Measurements from ENCODE around the gene TANGO6.
A peak's percentile ranks its signal among the peaks of the same experiment; 100 is the strongest.
"Not testable (repeated sequence)": the region's sequence is repeated elsewhere in the genome, so short reads cannot be mapped to it uniquely, and the experiment has no call there.

The TANGO6 gene

DNA sequence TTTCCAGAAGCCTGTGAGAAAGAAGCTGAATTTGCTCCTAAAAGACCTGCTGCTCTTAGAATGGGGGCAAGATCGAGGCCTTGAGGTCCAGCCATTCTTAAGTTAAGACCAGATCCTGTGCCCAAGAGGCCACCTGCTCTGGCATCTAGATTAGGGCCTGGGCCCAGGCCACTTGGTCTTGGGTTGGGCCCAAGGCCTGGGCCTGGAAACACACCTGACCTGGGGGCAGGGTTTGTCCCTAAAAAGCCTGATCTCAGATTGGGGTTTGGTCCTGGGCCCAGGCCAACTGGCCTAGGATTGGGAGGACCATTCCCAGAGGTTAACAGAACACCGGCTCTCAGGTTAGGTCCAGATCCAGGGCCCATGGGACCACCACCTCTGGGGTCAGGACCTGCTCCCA, 276.2 kb downstream of the TANGO6 start:
- Histone ChIP-seq H3K4me3 (ENCODE audit: low read depth in 1 of 2, low read length in 1 of 2) (no peak overlapping the region), H3K27me3 (no peaks in the 10 kb centered on the region), H3K27ac (no peak overlapping the region), H3K9me3 (no peaks in the 10 kb centered on the region), H3K36me3 (peaks cover 63% of the 10 kb centered on the region), H3K4me1 (ENCODE audit: control insufficient read depth in 1 of 2, insufficient read depth in 1 of 2, low read depth in 1 of 2, low read length in 1 of 2) (no peaks in the 10 kb centered on the region)
- TF ChIP-seq, protein P1, sequence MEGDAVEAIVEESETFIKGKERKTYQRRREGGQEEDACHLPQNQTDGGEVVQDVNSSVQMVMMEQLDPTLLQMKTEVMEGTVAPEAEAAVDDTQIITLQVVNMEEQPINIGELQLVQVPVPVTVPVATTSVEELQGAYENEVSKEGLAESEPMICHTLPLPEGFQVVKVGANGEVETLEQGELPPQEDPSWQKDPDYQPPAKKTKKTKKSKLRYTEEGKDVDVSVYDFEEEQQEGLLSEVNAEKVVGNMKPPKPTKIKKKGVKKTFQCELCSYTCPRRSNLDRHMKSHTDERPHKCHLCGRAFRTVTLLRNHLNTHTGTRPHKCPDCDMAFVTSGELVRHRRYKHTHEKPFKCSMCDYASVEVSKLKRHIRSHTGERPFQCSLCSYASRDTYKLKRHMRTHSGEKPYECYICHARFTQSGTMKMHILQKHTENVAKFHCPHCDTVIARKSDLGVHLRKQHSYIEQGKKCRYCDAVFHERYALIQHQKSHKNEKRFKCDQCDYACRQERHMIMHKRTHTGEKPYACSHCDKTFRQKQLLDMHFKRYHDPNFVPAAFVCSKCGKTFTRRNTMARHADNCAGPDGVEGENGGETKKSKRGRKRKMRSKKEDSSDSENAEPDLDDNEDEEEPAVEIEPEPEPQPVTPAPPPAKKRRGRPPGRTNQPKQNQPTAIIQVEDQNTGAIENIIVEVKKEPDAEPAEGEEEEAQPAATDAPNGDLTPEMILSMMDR (IDR thresholded peaks at IDR 0.05), result no peak

DNA sequence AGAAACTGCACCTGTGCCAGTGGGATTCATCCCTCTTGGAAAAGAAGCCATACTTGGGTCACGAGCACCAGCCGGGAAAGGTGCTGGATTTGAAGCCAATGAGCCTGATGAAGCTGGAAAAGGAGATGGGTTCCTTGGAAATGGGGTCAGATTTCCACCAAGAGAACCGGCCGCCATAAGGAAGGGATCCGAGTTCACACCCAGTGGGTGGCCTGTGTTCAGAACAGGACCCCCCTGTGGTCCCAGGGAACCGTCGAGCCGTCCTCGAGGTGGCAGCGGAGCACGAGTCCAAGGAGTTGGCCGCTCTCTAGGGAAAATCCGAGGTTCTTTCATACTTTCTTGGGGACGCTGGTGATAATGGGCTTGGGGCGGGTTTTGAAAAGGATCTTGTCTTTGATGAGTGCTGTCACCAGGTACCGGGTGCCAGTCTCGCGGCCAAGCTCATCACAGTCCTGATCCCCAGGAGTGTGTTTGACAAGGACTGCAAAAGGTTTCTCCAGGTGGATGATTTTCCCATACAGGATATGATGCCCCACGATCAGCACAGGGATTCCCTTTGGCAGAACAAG, 276.8 kb downstream of the TANGO6 start:
- no peaks in the 10 kb centered on the region for H3K4me1 ChIP-seq (ENCODE audit: control insufficient read depth in 1 of 2, insufficient read depth in 1 of 2, low read depth in 1 of 2, low read length in 1 of 2)
- peaks cover 56% of the 10 kb centered on the region for H3K36me3 ChIP-seq
- H3K27ac ChIP-seq, result no peak overlapping the region
- H3K4me3 ChIP-seq (ENCODE audit: low read depth in 1 of 2, low read length in 1 of 2), result no peak overlapping the region
- no peaks in the 10 kb centered on the region for H3K9me3 ChIP-seq
- TF ChIP-seq, protein P1 (IDR thresholded peaks at IDR 0.05), result no peak
- H3K27me3 ChIP-seq, result no peaks in the 10 kb centered on the region

- Histone ChIP-seq H3K27ac (no peak overlapping the region), H3K4me1 (ENCODE audit: control insufficient read depth in 1 of 2, insufficient read depth in 1 of 2, low read depth in 1 of 2, low read length in 1 of 2) (no peaks in the 10 kb centered on the region), H3K9me3 (no peaks in the 10 kb centered on the region), H3K27me3 (no peaks in the 10 kb centered on the region), H3K36me3 (peaks cover 23% of the 10 kb centered on the region), H3K4me3 (ENCODE audit: low read depth in 1 of 2, low read length in 1 of 2) (no peak overlapping the region)
- TF ChIP-seq, protein P1 (IDR thresholded peaks at IDR 0.05), result peak; percentile 38
These were observed 280.6 kb downstream of the TANGO6 start for GRCh38 chr16:69123910-69124309.

DNA sequence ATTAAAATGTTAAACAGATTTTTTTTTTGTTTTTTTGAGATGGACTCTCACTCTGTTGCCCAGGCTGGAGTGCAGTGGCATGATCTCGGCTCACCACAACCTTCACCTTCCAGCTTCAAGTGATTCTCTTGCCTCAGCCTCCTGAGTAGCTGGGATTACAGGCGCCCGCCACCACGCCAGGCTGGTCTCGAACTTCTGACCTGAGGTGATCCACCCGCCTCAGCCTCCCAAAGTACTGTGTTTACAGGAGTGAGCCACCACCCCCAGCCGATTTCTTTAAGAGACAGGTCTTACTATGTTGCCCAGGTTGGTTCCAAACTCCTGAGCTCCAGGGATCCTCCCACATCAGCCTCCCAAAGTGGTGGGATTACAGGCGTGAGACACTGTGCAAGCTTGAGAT, 281.1 kb downstream of the TANGO6 start:
- H3K9me3 ChIP-seq; H3K27ac ChIP-seq; H3K4me3 ChIP-seq (ENCODE audit: low read depth in 1 of 2, low read length in 1 of 2); H3K27me3 ChIP-seq; H3K4me1 ChIP-seq (ENCODE audit: control insufficient read depth in 1 of 2, insufficient read depth in 1 of 2, low read depth in 1 of 2, low read length in 1 of 2): not testable (repeated sequence)
- peaks cover 18% of the 10 kb centered on the region for H3K36me3 ChIP-seq

DNA sequence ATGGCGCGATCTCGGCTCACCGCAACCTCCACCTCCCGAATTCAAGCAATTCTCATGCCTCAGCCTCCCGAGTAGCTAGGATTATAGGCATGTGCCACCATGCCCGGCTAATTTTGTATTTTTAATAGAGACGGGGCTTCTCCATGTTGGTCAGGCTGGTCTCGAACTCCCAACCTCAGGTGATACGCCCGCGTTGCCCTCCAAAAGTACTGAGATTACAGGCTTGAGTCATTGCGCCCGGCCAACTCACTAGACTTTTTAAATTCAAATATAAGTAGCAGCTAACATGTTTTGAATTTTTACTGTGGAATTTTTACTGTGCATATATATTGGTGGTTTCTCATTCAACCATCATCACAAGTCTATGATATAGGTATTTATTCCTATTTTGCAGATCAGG, 281.6 kb downstream of the TANGO6 start:
- peaks cover 13% of the 10 kb centered on the region for H3K36me3 ChIP-seq
- H3K4me3 ChIP-seq (ENCODE audit: low read depth in 1 of 2, low read length in 1 of 2); H3K27ac ChIP-seq; H3K27me3 ChIP-seq; H3K4me1 ChIP-seq (ENCODE audit: control insufficient read depth in 1 of 2, insufficient read depth in 1 of 2, low read depth in 1 of 2, low read length in 1 of 2); H3K9me3 ChIP-seq: not testable (repeated sequence)

DNA sequence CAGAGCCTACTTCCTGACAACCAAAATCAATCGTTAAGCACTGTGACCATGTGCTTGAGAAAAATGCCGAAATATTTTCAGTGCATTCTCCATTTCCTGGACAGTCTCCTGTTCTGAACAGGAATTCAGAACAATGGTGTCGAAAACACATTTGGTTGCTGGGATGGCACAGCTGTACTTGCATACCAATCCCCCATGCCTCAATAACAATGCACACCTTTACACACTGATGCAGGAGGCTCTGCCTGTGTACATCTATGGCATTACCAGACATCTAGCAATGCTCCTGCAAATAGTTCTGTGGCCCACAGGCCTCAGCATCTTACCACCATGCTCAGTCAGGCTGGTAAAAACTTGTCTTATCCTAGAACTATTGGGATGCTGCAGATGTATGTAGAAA, 282.9 kb downstream of the TANGO6 start:
- peaks cover 5 to 6% of the 10 kb centered on the region in 2 experiments for H3K4me1 ChIP-seq (ENCODE audit: control insufficient read depth in 1 of 2, insufficient read depth in 1 of 2, low read depth in 1 of 2, low read length in 1 of 2)
- no peak overlapping the region for H3K27ac ChIP-seq
- TF ChIP-seq, protein P1 (IDR thresholded peaks at IDR 0.05), result no peak

GRCh38 chr16:69126801-69127200, 283.5 kb downstream of the TANGO6 start:
- H3K27ac ChIP-seq; H3K36me3 ChIP-seq; H3K4me3 ChIP-seq (ENCODE audit: low read depth in 1 of 2, low read length in 1 of 2); H3K27me3 ChIP-seq; H3K9me3 ChIP-seq: not testable (repeated sequence)
- peaks cover 8 to 12% of the 10 kb centered on the region in 2 experiments for H3K4me1 ChIP-seq (ENCODE audit: control insufficient read depth in 1 of 2, insufficient read depth in 1 of 2, low read depth in 1 of 2, low read length in 1 of 2)

More for the DNA sequence above, 282.9 kb downstream of the TANGO6 start:
- Histone ChIP-seq H3K4me3 (ENCODE audit: low read depth in 1 of 2, low read length in 1 of 2) (no peak overlapping the region), H3K27me3 (no peaks in the 10 kb centered on the region), H3K9me3 (no peaks in the 10 kb centered on the region), H3K36me3 (peaks cover under 1% of the 10 kb centered on the region)
